Putamen (tissue), 1 donor: ENCODE measurements around the gene PPCDC.

Experiments
- DNase-seq: peaks from one replicate; pipeline ENCODE4 v3.0.0-alpha.2; 2016; ENCODE audit warnings: low spot score

The PPCDC gene

GRCh38 chr15:75023181-75023871 lies at the start of gene PPCDC:
PPCDC (plus strand) TSS chr15:75023590; CDS start chr15:75028319, 4,729 bp downstream.
- peak; percentile 96 for DNase-seq

GRCh38 chr15:74976159-74976558 lies 47.2 kb upstream of the PPCDC start:
- DNase-seq, result no peak

GRCh38 chr15:74977599-74977998 lies 45.8 kb upstream of the PPCDC start:
- no peak for DNase-seq

GRCh38 chr15:74978077-74978476 lies 45.3 kb upstream of the PPCDC start:
- no peak for DNase-seq

GRCh38 chr15:74978503-74978902 lies 44.9 kb upstream of the PPCDC start:
- no peak for DNase-seq

- DNase-seq, result no peak
These were observed 41.2 kb upstream of the PPCDC start for GRCh38 chr15:74982183-74982582.

GRCh38 chr15:74983725-74984231 lies 39.6 kb upstream of the PPCDC start:
- no peak for DNase-seq

GRCh38 chr15:74988007-74988800 lies 35.2 kb upstream of the PPCDC start:
- DNase-seq, result no peak

- DNase-seq, result no peak
These were observed 33.9 kb upstream of the PPCDC start for GRCh38 chr15:74989527-74989926.

GRCh38 chr15:74992619-74993018 lies 30.8 kb upstream of the PPCDC start:
- DNase-seq, result no peak

GRCh38 chr15:74994236-74994635 lies 29.2 kb upstream of the PPCDC start:
- DNase-seq, result peak; percentile 74

- no peak for DNase-seq
These were observed 28.7 kb upstream of the PPCDC start for GRCh38 chr15:74994685-74995084.

- DNase-seq, result peak; percentile 94
These were observed 28.1 kb upstream of the PPCDC start, which contains the start of gene SCAMP5 for GRCh38 chr15:74995182-74995778. SCAMP5 (plus strand) TSS chr15:74995563; CDS start chr15:75011840, 16,277 bp downstream.

- DNase-seq, result no peak
These were observed 27.3 kb upstream of the PPCDC start for GRCh38 chr15:74995779-74996765.

- DNase-seq, result no peak
These were observed 26.2 kb upstream of the PPCDC start for GRCh38 chr15:74997141-74997540.

- no peak for DNase-seq
These were observed 25.8 kb upstream of the PPCDC start for GRCh38 chr15:74997543-74997942.

- no peak for DNase-seq
These were observed 22.1 kb upstream of the PPCDC start for GRCh38 chr15:75001310-75001709.

- DNase-seq, result no peak
These were observed 21.0 kb upstream of the PPCDC start for GRCh38 chr15:75002398-75002797.

GRCh38 chr15:75007216-75007615 lies 16.2 kb upstream of the PPCDC start:
- DNase-seq, result no peak

GRCh38 chr15:75008221-75008625 lies 15.2 kb upstream of the PPCDC start:
- DNase-seq, result no peak

GRCh38 chr15:75008629-75009326 lies 14.6 kb upstream of the PPCDC start:
- DNase-seq, result no peak
